Measurements from ENCODE around the gene CEP192.
"Not testable (repeated sequence)": the region's sequence is repeated elsewhere in the genome, so short reads cannot be mapped to it uniquely, and the experiment has no call there.

The CEP192 gene

GRCh38 chr18:13036622-13037320, 45.6 kb downstream of the CEP192 start:
- no peak for DNase-seq

- no peak for DNase-seq
Measured at GRCh38 chr18:13039806-13040205, 48.6 kb downstream of the CEP192 start.

- DNase-seq, result no peak
Measured at GRCh38 chr18:13043066-13043465, 51.9 kb downstream of the CEP192 start.

GRCh38 chr18:13048061-13048595, 57.0 kb downstream of the CEP192 start:
- no peak for DNase-seq

GRCh38 chr18:13051159-13051558, 60.0 kb downstream of the CEP192 start:
- DNase-seq, result no peak

- DNase-seq, result no peak
Measured at GRCh38 chr18:13051950-13052349, 60.8 kb downstream of the CEP192 start.

GRCh38 chr18:13054336-13054735, 63.2 kb downstream of the CEP192 start:
- no peak for DNase-seq

- DNase-seq, result no peak
Measured at GRCh38 chr18:13061630-13062189, 70.5 kb downstream of the CEP192 start.

GRCh38 chr18:13067124-13067523, 76.0 kb downstream of the CEP192 start:
- DNase-seq, result no peak

- no peak for DNase-seq
Measured at GRCh38 chr18:13067966-13068365, 76.8 kb downstream of the CEP192 start.

- DNase-seq, result no peak
Measured at GRCh38 chr18:13070460-13070859, 79.3 kb downstream of the CEP192 start.

- DNase-seq, result no peak
Measured at GRCh38 chr18:13076886-13077285, 85.7 kb downstream of the CEP192 start.

- DNase-seq, result no peak
Measured at GRCh38 chr18:13077473-13077872, 86.3 kb downstream of the CEP192 start.

- DNase-seq, result not testable (repeated sequence)
Measured at GRCh38 chr18:13078065-13078464, 86.9 kb downstream of the CEP192 start.

GRCh38 chr18:13086906-13087305, 95.7 kb downstream of the CEP192 start:
- DNase-seq, result no peak

- no peak for DNase-seq
Measured at GRCh38 chr18:13095466-13095865, 104.3 kb downstream of the CEP192 start.

GRCh38 chr18:13096232-13096631, 105.1 kb downstream of the CEP192 start:
- no peak for DNase-seq

GRCh38 chr18:13096719-13097118, 105.6 kb downstream of the CEP192 start:
- no peak for DNase-seq

GRCh38 chr18:13098104-13098503, 106.9 kb downstream of the CEP192 start:
- not testable (repeated sequence) for DNase-seq

- DNase-seq, result no peak
Measured at GRCh38 chr18:13099113-13099512, 108.0 kb downstream of the CEP192 start.

- no peak for DNase-seq
Measured at GRCh38 chr18:13100942-13101658, 109.9 kb downstream of the CEP192 start.

GRCh38 chr18:13101659-13102197, 110.6 kb downstream of the CEP192 start:
- DNase-seq, result no peak

- no peak for DNase-seq
Measured at GRCh38 chr18:13103366-13103765, 112.2 kb downstream of the CEP192 start.

- no peak for DNase-seq
Measured at GRCh38 chr18:13105059-13105458, 113.9 kb downstream of the CEP192 start.

Data from NCI-H2081 treated with DMSO at 0.1 percent for 48 hours (cell line).